Brain pericyte (primary cell): ENCODE measurements around the gene PRG3.
"Not testable (repeated sequence)": the region's sequence is repeated elsewhere in the genome, so short reads cannot be mapped to it uniquely, and the experiment has no call there.

Experiments used
- DNase-seq: peaks from one replicate; pipeline ENCODE4 v3.0.0-alpha.2; 2012; ENCODE audit warnings: low read depth, low spot score

The PRG3 gene

GRCh38 chr11:57408771-57409170 lies 27.8 kb upstream of the PRG3 start:
- no peak for DNase-seq

- DNase-seq, result no peak
Observed at GRCh38 chr11:57407941-57408475, 27.1 kb upstream of the PRG3 start.

GRCh38 chr11:57407010-57407920 lies 26.3 kb upstream of the PRG3 start:
- no peak for DNase-seq

- no peak for DNase-seq
Observed at GRCh38 chr11:57406337-57406904, 25.5 kb upstream of the PRG3 start.

GRCh38 chr11:57405271-57405860 lies 24.4 kb upstream of the PRG3 start:
- DNase-seq, result no peak

- no peak for DNase-seq
Observed at GRCh38 chr11:57403802-57404147, 22.8 kb upstream of the PRG3 start.

- DNase-seq, result not testable (repeated sequence)
Observed at GRCh38 chr11:57403003-57403801, 22.3 kb upstream of the PRG3 start.

- DNase-seq, result no peak
Observed at GRCh38 chr11:57402188-57403002, 21.4 kb upstream of the PRG3 start.

GRCh38 chr11:57399972-57400578 lies 19.1 kb upstream of the PRG3 start:
- no peak for DNase-seq

GRCh38 chr11:57399221-57399620 lies 18.3 kb upstream of the PRG3 start:
- no peak for DNase-seq

- DNase-seq, result no peak
Observed at GRCh38 chr11:57397394-57397990, 16.5 kb upstream of the PRG3 start.

- no peak for DNase-seq
Observed at GRCh38 chr11:57396744-57397143, 15.8 kb upstream of the PRG3 start.

GRCh38 chr11:57395905-57396623 lies 15.1 kb upstream of the PRG3 start:
- DNase-seq, result no peak

GRCh38 chr11:57394203-57394965 lies 13.4 kb upstream of the PRG3 start:
- DNase-seq, result no peak

- no peak for DNase-seq
Observed at GRCh38 chr11:57392763-57393105, 11.8 kb upstream of the PRG3 start.

- DNase-seq, result no peak
Observed at GRCh38 chr11:57392066-57392762, 11.3 kb upstream of the PRG3 start.

- DNase-seq, result no peak
Observed at GRCh38 chr11:57391539-57391938, 10.6 kb upstream of the PRG3 start.

GRCh38 chr11:57391111-57391510 lies 10.2 kb upstream of the PRG3 start:
- no peak for DNase-seq
